SK-MEL-5 (cell line): Measurements from ENCODE around the gene NPIPA5. TPM values are rescaled to one million over a fixed set of nuclear protein-coding genes. Genes with fewer than 3 reads are reported as not detected.
"Not testable (repeated sequence)": the region's sequence is repeated elsewhere in the genome, so short reads cannot be mapped to it uniquely, and the experiment has no call there.

Experiments used
- DNase-seq: peaks from one replicate; pipeline ENCODE4 v3.0.0-alpha.2; 2016; ENCODE audit warnings: low read depth, low spot score
- in situ Hi-C: cut with HindIII; loops from 2 replicates; pipeline ENCODE4 v1.10.0; 2016; ENCODE audit warnings: low sequenced_read_pairs, high pct_unique_total_duplicates, low pct_unique_long_range_greater_than_20kb
- polyA plus RNA-seq, 2 experiments: library from polyadenylated mRNA; depleted of rRNA; stranded (reverse); fragments of >200 nt; gene quantifications; 2 replicates each; pipeline ENCODE4 v1.2.3, GENCODE V29; 2015
- total RNA-seq: library from RNA; depleted of rRNA; stranded (reverse); fragments of >200 nt; shearing (Covaris generic); gene quantifications from 2 replicates; pipeline ENCODE4 v1.2.3, GENCODE V29; 2014; rRNA removed

Gene NPIPA5
- total RNA-seq = 0.32 and 0.93 TPM in 2 replicates
- 2.7 and 9.5 TPM in 2 replicates for polyA plus RNA-seq (2015; cell fraction: cytosol; rRNA removed)
- 5.7 and 17.1 TPM in 2 replicates for polyA plus RNA-seq (2015; cell fraction: nucleus; rRNA removed)

GRCh38 chr16:15378194-15378593 is at the start of gene NPIPA5:
Gene NPIPA5 (minus strand): TSS chr16:15378294. CDS start chr16:15378294, 0 bp downstream.
- DNase-seq, in situ Hi-C loops: not testable (repeated sequence)

DNA sequence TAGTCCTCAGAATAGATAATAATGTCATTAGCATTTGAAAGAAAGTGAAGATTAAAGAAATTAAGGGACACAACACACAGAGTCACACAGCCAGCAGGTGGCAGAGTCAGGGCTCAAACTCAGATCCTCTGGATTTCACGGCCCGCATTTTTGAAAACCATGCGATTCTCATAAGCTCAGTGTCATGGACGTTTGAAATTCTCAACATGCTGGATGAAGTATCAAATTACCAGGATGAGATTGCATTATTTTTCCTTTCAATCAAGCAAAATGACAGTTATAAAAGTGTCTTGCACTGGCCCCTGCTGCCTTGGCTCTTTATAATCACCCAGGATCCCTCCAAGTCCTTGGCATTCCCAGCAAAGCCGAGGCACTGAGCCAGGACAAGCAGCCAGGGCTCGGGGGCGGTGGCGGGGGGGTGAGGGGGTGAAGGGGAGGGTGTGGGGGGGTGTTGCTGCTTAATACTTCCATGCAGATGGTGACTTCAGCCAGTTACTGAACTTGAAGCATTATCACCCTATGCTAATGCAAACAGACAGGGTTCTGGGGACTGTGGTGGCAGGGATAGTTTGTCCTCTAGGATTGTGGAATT is 49.6 kb upstream of the NPIPA5 start:
- peak; percentile 64 for DNase-seq
- in situ Hi-C loops = no loop called here

DNA sequence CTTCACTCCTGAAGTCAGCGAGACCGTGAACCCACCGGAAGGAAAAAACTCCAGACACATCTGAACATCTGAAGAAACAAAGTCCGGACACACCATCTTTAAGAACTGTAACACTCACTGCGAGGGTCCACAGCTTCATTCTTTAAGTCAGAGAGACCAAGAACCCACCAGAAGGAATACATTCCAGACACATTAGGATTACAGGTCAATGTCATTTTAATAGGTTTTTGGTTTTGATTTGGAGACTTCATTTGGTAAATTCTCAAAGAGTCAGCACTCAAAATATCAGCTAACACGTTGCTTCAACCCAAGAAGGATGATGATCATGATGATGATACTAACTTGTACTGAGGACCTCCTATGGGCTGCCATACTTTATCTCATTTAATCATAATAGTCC is 48.7 kb upstream of the NPIPA5 start:
- in situ Hi-C loops = no loop called here
- DNase-seq = no peak

DNA sequence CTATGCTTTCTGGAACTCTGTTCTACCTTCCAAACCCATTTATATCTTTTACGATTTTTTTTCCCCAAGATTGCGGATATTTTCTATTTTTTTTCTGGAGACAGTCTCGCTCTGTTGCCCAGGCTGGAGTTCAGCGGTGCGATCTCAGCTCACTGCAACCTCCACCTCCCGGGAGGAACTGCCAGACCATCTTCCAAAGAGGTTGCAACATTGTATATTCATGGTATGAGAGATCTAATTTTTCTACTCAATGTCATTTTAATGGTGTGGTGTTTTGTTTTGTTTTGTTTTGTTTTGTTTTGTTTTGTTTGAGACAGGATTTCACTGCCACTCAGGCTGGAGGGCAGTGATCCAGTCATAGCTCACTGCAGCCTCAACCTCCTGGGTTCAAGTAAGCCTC is 47.8 kb upstream of the NPIPA5 start:
- in situ Hi-C loops = no loop called here
- no peak for DNase-seq

DNA sequence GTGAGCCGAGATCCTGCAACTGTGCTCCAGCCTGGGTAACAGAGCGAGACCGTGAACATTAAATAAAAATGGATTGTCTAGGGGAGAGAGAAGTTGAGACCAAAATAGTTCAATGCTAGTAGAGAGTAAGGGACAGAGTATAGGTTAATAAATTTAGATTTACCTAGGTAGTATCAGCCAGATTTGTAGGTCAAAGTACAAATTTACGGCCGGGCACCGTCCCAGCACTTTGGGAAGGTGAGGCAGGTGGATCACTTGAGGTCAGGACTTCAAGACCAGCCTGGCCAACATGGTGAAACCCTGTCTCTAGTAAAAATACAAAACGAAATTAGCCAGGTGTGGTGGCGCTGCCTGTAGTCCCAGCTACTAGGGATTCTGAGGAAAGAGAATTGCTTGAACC is 44.1 kb upstream of the NPIPA5 start:
- in situ Hi-C loops = no loop called here
- no peak for DNase-seq

GRCh38 chr16:15421696-15422095 is 43.6 kb upstream of the NPIPA5 start:
- DNase-seq, in situ Hi-C loops: not testable (repeated sequence)

- in situ Hi-C loops = no loop called here
- DNase-seq = no peak
Observed at GRCh38 chr16:15418206-15418605, 40.1 kb upstream of the NPIPA5 start.

GRCh38 chr16:15417197-15417596 is 39.1 kb upstream of the NPIPA5 start:
- no peak for DNase-seq
- in situ Hi-C loops = no loop called here

- in situ Hi-C loops = no loop called here
- no peak for DNase-seq
Observed at GRCh38 chr16:15415511-15415985, 37.5 kb upstream of the NPIPA5 start.

DNA sequence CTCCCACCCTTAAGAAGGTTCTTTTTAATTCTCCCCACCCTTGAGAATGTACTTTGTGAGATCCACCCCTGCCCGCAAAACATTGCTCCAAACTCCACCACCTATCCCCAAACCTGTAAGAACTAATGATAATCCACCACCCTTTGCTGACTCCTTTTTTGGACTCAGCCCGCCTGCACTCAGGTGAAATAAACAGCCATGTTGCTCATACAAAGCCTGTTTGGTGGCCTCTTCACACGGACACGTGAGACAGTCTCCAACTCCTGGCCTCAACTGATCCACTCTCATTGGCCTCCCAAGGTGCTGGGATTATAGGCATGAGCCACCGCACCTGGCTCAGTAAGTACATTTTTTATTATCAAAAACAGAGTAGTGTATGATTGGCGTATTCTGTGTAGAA is 31.4 kb upstream of the NPIPA5 start:
- DNase-seq, in situ Hi-C loops: not testable (repeated sequence)

- in situ Hi-C loops = not testable (repeated sequence)
Observed at GRCh38 chr16:15407756-15408155, 29.7 kb upstream of the NPIPA5 start.

DNA sequence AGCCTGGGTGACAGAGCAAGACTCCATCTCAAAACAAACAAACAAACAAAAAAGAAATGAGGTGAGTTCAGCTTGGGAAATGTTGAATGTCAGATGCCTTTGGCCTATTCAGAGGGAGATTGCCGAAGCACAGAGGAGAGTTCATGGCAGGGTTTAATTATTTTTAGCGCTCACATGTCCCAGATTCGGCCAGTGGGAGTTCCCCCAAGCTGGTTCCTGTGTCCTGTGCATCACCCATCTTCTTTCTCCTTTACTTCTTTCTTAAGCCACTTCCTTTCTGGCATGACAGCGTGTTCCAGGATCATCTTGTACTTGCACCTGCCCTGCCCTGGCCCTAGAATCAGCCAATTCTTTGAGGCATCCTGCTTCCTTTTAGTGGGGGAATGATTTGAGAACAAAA is 26.7 kb upstream of the NPIPA5 start:
- DNase-seq = no peak
- in situ Hi-C loops = no loop called here

More at GRCh38 chr16:15407756-15408155, 29.7 kb upstream of the NPIPA5 start:
- not testable (repeated sequence) for DNase-seq

GRCh38 chr16:15404091-15404490 is 26.0 kb upstream of the NPIPA5 start:
- in situ Hi-C loops, DNase-seq: not testable (repeated sequence)

DNA sequence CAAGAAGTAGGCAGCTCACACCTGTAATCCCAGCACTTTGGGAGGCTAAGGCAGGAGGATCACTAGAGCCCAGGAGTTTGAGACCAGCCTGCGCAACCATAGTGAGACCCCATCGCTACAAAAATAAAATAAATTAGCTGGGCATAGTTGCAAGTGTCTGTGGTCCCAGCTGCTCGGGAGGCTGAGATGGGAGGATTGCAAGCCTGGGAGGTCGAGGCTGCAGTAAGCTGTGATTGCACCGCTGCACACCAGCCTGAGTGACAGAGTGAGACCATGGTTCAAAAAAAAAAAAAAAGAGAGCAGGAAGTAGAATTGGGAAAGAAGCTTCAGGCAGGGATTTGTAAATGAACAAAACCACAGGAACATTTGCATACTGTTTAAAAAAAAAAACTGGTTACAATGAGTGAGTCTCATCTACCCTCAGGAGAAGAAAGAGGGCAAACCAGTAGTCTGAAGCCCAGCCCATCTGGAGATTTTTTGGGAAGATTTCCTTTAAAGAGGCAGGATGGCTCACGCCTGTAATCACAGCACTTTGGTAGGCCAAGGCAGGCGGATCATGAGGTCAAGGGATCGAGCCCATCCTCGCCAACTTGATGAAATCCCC is 25.4 kb upstream of the NPIPA5 start:
- DNase-seq = peak; percentile 19
- in situ Hi-C loops = no loop called here

DNA sequence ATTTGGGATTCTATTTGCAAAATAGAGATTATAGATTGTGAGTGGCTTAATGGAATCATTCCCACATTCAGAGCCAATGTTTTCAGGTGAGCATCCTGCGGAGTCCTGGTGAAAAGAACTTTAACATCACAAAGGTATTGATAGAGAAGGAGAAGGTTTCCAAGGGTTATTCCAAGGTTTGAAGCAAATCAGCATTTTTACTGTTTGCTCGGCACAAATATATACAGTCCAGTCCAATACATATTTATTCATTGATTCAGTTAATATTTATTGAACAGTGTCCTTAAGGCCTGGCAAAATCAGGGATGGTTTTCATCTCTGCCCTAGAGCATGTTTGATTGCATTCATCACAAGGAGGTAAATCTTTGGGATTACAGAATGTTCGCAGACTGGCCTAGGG is 23.9 kb upstream of the NPIPA5 start:
- in situ Hi-C loops = no loop called here
- no peak for DNase-seq

GRCh38 chr16:15400314-15400713 is 22.2 kb upstream of the NPIPA5 start:
- DNase-seq, in situ Hi-C loops: not testable (repeated sequence)

- in situ Hi-C loops = no loop called here
- no peak for DNase-seq
Observed at GRCh38 chr16:15399317-15399716, 21.2 kb upstream of the NPIPA5 start.

- in situ Hi-C loops = no loop called here
- DNase-seq = no peak
Observed at GRCh38 chr16:15398618-15399316, 20.7 kb upstream of the NPIPA5 start.
